GM12872 (cell line): ENCODE results near the gene DHX58.

Experiments used
- CTCF ChIP-seq: IDR thresholded peaks from 3 replicates; pipeline ENCODE4 v1.5.1; 2011; ENCODE audit warnings: low read depth, mild to moderate bottlenecking, low read length, moderate library complexity; ENCODE audit not compliant: insufficient read depth

The DHX58 gene

GRCh38 chr17:42125565-42125964 lies 13.1 kb upstream of the DHX58 start:
- TF ChIP-seq CTCF, result no peak

- TF ChIP-seq CTCF, result no peak
These were observed 11.7 kb upstream of the DHX58 start for GRCh38 chr17:42124256-42124655.

DNA sequence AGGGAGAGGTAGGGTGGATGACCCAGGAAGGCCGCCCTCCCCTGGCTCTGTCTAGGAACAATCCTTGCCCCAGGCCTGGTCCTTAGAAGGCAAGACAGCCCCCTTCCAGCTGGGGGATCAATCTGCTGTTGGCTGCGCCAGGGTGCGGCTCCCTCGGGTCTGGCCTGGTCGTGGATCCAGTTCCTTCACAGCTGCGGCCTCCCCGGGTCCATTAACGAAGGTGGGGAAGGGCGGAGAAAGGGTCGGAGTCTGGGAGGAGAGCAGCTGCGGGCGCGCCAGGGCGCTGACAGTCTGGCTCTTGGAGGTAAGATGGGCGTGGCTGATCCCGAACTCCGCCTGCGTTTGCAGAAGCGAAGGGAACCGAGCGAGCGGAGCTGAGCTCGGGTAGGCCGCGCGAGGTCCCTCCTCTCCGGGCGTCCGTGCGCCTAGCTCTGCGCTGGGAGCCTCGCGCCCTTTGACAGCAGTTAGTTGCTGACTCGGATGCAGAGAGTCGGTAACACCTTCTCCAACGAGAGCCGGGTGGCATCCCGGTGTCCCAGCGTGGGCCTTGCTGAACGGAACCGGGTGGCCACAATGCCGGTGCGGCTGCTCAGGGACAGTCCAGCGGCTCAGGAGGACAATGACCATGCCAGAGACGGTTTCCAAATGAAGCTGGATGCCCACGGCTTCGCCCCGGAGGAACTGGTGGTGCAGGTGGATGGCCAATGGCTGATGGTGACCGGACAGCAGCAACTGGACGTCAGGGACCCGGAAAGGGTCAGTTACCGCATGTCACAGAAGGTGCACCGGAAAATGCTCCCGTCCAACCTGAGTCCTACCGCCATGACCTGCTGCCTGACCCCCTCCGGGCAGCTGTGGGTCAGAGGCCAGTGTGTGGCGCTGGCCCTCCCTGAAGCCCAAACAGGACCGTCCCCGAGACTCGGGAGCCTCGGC lies 10.1 kb upstream of the DHX58 start, which contains the start of gene HSPB9:
HSPB9 (plus strand) TSS at position 434 of the 933 bp plus-strand sequence; CDS start at position 481, 47 bp downstream.
- no peak for TF ChIP-seq CTCF

DNA sequence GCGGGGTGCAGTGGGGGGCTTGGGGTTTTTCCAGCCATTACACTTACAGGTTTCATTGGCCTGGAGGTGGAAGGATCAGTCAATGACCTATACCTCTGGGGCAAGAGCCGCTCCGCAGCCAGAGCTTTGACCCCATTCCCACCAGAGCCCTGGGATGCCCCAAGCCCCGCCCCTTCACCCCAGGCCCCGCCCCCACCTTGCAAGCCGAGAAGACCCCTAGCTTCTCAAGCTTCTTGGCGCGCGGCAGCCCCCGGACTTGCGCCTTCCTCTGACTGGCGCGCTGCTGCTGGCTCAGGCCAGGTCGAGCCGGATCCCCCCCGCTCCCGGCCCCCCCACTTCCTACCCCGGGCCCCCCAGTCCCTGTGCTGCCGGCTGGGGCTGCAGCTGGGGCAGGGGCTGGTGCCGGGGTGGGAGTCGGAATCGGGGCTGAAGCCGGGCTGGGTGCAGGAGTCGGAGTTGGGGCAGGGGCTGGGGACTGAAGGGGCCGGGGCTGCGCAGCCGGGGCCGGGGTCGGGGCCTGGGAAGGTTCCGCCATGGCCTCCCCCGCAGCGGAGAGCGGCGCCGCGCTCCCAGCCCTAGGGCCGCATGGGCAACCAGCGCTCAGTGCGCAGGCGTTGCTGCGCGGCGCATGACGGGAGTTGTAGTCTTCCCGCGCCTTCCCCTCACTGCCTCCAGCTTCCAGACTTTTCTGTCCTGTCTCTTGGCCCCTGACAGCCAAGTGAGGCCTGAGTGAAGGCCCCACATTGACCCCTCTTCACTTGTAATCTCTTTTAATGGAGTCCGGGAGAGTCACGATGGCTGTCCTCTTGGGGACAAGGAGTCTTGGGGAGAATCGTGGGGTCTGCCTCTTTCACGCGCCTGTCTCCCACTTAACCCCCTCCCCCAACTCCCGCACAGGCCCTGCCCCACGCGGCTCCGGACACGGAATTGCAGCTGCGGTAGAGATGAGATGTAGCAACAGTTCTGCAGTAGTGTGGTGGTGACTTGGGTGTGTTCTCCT lies 8.6 kb upstream of the DHX58 start, which contains the start of gene KAT2A:
KAT2A (minus strand) TSS at position 598 of the 1,000 bp plus-strand sequence; CDS start at position 535, 63 bp downstream.
- TF ChIP-seq CTCF, result no peak

DNA sequence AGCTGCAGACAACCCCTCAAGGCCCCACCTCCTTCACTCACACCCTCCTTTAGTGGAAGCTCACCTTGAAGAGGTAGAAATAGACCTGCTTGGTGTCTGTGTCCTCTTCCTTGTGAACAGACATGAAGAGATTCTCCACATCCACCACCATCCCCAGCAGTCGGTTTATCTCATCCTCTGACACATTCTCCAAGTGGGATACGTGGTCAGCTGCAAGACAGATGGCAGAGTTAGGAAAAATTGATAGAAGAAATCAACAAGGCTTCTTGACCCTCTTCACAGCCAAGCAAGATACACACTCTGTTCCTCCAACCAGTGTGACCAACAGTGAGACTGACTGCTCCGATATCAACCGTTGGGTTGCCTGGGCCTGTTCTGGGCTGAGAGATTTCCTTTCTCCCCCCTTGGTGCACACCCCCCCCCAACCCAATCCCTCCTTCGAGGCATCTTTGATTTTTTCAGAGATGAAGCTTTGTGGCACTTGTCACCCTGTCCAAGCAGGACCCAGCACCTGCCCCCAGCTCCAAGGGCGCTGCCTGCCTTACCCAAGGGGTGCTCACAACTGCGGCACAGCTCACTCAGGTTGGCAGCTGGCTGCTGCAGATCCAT lies 7.8 kb upstream of the DHX58 start:
- no peak for TF ChIP-seq CTCF

DNA sequence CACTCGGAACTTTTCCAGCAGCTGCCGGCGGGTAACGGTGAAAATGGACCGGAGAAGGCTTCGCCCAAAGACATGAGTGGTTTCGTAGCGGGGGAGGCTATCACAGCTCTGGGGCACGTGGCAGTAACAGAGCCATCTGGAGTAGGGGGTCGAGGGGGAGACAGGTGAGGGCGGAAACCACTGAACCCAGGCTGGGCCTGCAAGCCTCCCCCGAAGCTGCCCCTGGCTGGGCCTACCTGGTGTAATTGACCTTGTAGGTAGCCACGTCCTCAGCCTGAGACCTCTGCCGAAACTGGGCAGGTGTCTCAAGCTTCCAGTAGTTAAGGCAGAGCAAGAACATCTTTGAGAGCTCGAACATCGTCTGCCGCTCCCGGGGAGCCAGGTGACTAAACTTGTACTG lies 6.8 kb upstream of the DHX58 start:
- TF ChIP-seq CTCF, result no peak
